T-helper 1 cell treated with Interleukin-12 subunit alpha and Interleukin-12 subunit beta and Interleukin-4 antibody, amounts not matched to agents 30 ng/mL and 1 ng/mL, for 36 hours (primary cell): Measurements from ENCODE around the gene MINK1. TPM values are rescaled to one million over a fixed set of nuclear protein-coding genes. Genes with fewer than 3 reads are reported as not detected.

Experiments used
- intact Hi-C: fragments of 100-400 bp; cut with micrococcal nuclease; formaldehyde crosslinking; loops from one replicate; pipeline ENCODE4 v1.15.1; 2024
- total RNA-seq: library from RNA; stranded (reverse); gene quantifications from 2 replicates; pipeline ENCODE4 v1.2.3, GENCODE V29; 2022

MINK1 gene
- 115 and 120 TPM in 2 replicates for total RNA-seq

GRCh38 chr17:4833178-4833940, at the start of gene MINK1:
MINK1 (plus strand) TSS chr17:4833340; CDS start chr17:4833584, 244 bp downstream.
- intact Hi-C loops: loop anchor here (1.0 to 5.0 kb wide), 7 partner anchors 26 to 123 kb away; partner anchors contain the start of genes ARRB2, C17orf107, MED11 and PLD2

- intact Hi-C loops: loop anchor here (1.0 to 5.0 kb wide), 3 partner anchors 47 to 148 kb away; partner anchors contain the start of genes ARRB2, CXCL16 and ZMYND15
Measured at GRCh38 chr17:4785311-4786105, 47.6 kb upstream of the MINK1 start.

GRCh38 chr17:4786106-4786511, 47.0 kb upstream of the MINK1 start, which contains the start of gene VMO1:
VMO1 (minus strand) TSS chr17:4786364; CDS start chr17:4786352, 12 bp downstream.
- intact Hi-C loops: loop anchor here (2.0 to 5.0 kb wide), 2 partner anchors 47 to 149 kb away; partner anchors contain the start of genes CXCL16 and ZMYND15

- intact Hi-C loops: loop anchor here (2.0 to 5.0 kb wide), 2 partner anchors 48 to 149 kb away; partner anchors contain the start of genes CXCL16 and ZMYND15
Measured at GRCh38 chr17:4786516-4786915, 46.6 kb upstream of the MINK1 start.

- intact Hi-C loops: loop anchor here (5.0 kb wide), 1 partner anchor 151 kb away; no protein-coding TSS in a partner anchor
Measured at GRCh38 chr17:4788159-4788806, 44.9 kb upstream of the MINK1 start.

- intact Hi-C loops: loop anchor here (5.0 kb wide), 1 partner anchor 152 kb away; no protein-coding TSS in a partner anchor
Measured at GRCh38 chr17:4788807-4789700, 44.1 kb upstream of the MINK1 start, which contains the start of gene GLTPD2. GLTPD2 (plus strand) TSS chr17:4788964; CDS start chr17:4789012, 48 bp downstream.

- intact Hi-C loops: loop anchor here (5.0 kb wide), 1 partner anchor 152 kb away; no protein-coding TSS in a partner anchor
Measured at GRCh38 chr17:4789701-4789950, 43.5 kb upstream of the MINK1 start.

- intact Hi-C loops: loop anchor here (1.0 to 10.0 kb wide), 8 partner anchors 17 to 1155 kb away; partner anchors contain the start of genes ARRB2, CTNS, MED11 and MINK1
Measured at GRCh38 chr17:4789951-4790704, 43.0 kb upstream of the MINK1 start.

GRCh38 chr17:4790705-4791088, 42.4 kb upstream of the MINK1 start:
- intact Hi-C loops: loop anchor here (1.0 to 10.0 kb wide), 7 partner anchors 16 to 1156 kb away; partner anchors contain the start of genes ARRB2, CTNS, MED11 and MINK1

- intact Hi-C loops: loop anchor here (5.0 to 10.0 kb wide), 3 partner anchors 428 to 1160 kb away; partner anchors contain the start of genes CTNS, CYB5D2, SHPK and UBE2G1
Measured at GRCh38 chr17:4795168-4795567, 38.0 kb upstream of the MINK1 start.

- intact Hi-C loops: loop anchor here (1.0 to 10.0 kb wide), 8 partner anchors 11 to 1162 kb away; partner anchors contain the start of genes ARRB2, CHRNE, CTNS and CYB5D2
Measured at GRCh38 chr17:4796552-4796920, 36.6 kb upstream of the MINK1 start.

GRCh38 chr17:4800462-4801196, 32.5 kb upstream of the MINK1 start:
- intact Hi-C loops: no loop called here

- intact Hi-C loops: no loop called here
Measured at GRCh38 chr17:4802228-4802627, 30.9 kb upstream of the MINK1 start, which contains the start of gene C17orf114. C17orf114 (minus strand) TSS chr17:4802328.

GRCh38 chr17:4806456-4806776, 26.7 kb upstream of the MINK1 start:
- intact Hi-C loops: loop anchor here (2.0 kb wide), 1 partner anchor 16 kb away; no protein-coding TSS in a partner anchor

GRCh38 chr17:4806777-4807604, 26.1 kb upstream of the MINK1 start, which contains the start of gene PLD2:
PLD2 (plus strand) TSS chr17:4807152; CDS start chr17:4807773, 621 bp downstream.
- intact Hi-C loops: loop anchor here (1.0 to 2.0 kb wide), 4 partner anchors 11 to 97 kb away; partner anchors contain the start of genes ARRB2, MINK1 and PSMB6

GRCh38 chr17:4807605-4808377, 25.3 kb upstream of the MINK1 start:
- intact Hi-C loops: loop anchor here (1.0 to 2.0 kb wide), 4 partner anchors 11 to 97 kb away; partner anchors contain the start of genes ARRB2, MINK1 and PSMB6
